Memory B cell (primary cell): Measurements from ENCODE around the gene KANTR.
"Not testable (repeated sequence)": the region's sequence is repeated elsewhere in the genome, so short reads cannot be mapped to it uniquely, and the experiment has no call there.

Experiments
- ATAC-seq: fragments of 150-1000 bp; cut with Tn5 transposase; 2 replicates; pipeline ENCODE4 v1.10.0; 2021; ENCODE audit warnings: low read depth, mild to moderate bottlenecking, moderate library complexity
- DNase-seq, 2 donors: peaks; one replicate each; pipeline ENCODE4 v3.0.0; 2022; ENCODE audit warnings: low spot score in 2 of 2
- H3K27ac Mint-ChIP-seq: one replicate; pipeline ENCODE4 v1.8.0; 2022; ENCODE audit warnings: mild to moderate bottlenecking, moderate library complexity, mixed read lengths
- H3K27me3 Mint-ChIP-seq: one replicate; pipeline ENCODE4 v1.8.0; 2022; ENCODE audit warnings: mixed read lengths
- H3K36me3 Mint-ChIP-seq: one replicate; pipeline ENCODE4 v1.8.0; 2022; ENCODE audit warnings: mild to moderate bottlenecking, mixed read lengths
- H3K4me1 Mint-ChIP-seq: one replicate; pipeline ENCODE4 v1.8.0; 2022; ENCODE audit warnings: mixed read lengths
- H3K4me3 Mint-ChIP-seq: one replicate; pipeline ENCODE4 v1.8.0; 2022; ENCODE audit warnings: mild to moderate bottlenecking, moderate library complexity, mixed read lengths
- H3K9me3 Mint-ChIP-seq: one replicate; pipeline ENCODE4 v1.8.0; 2022; ENCODE audit warnings: mixed read lengths

KANTR gene

GRCh38 chrX:53128097-53128749, 34.3 kb downstream of the KANTR start:
- ATAC-seq (no peak), DNase-seq (no peak)
- Mint-ChIP-seq H3K4me1 (peaks cover 7% of the 10 kb centered on the region), H3K36me3 (peaks cover 14% of the 10 kb centered on the region), H3K4me3 (no peak overlapping the region), H3K27ac (no peak overlapping the region), H3K27me3 (no peaks in the 10 kb centered on the region), H3K9me3 (peaks cover 5% of the 10 kb centered on the region)

DNA sequence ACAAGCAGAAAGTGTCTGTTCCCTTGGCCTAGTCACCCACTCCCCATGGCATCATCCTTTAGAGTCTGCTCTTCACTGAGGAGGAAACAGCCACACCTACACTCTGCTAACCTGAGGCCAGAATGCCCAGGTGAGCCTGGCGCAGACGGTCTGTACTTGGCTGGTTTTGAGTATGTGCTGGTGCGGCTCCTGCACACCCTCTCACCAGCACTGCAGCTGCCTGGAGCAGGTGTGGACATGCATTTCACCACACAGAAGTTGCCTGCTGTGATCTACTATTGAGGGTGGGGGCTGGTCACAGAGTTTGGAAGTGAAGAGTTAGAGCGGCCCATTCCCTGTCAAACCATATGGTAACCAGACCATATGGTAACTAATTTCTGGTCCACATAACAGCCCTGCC, 39.5 kb downstream of the KANTR start:
- Mint-ChIP-seq H3K27me3 (no peaks in the 10 kb centered on the region), H3K4me1 (no peaks in the 10 kb centered on the region), H3K9me3 (no peaks in the 10 kb centered on the region), H3K27ac (no peak overlapping the region), H3K4me3 (no peak overlapping the region), H3K36me3 (peaks cover 10% of the 10 kb centered on the region)
- DNase-seq (no peak), ATAC-seq (no peak)

- ATAC-seq (no peak), DNase-seq (no peak)
- Mint-ChIP-seq H3K27ac (no peak overlapping the region), H3K36me3 (peaks cover 12% of the 10 kb centered on the region), H3K27me3 (no peaks in the 10 kb centered on the region), H3K9me3 (no peaks in the 10 kb centered on the region), H3K4me1 (no peaks in the 10 kb centered on the region), H3K4me3 (no peak overlapping the region)
Observed at GRCh38 chrX:53135581-53135980, 41.6 kb downstream of the KANTR start.

GRCh38 chrX:53153581-53153980, 59.6 kb downstream of the KANTR start:
- H3K4me3 Mint-ChIP-seq = no peak overlapping the region

GRCh38 chrX:53155512-53156206, 61.7 kb downstream of the KANTR start:
- Mint-ChIP-seq H3K4me1 (no peaks in the 10 kb centered on the region), H3K4me3 (no peak overlapping the region), H3K27ac (no peak overlapping the region), H3K27me3 (no peaks in the 10 kb centered on the region), H3K9me3 (no peaks in the 10 kb centered on the region), H3K36me3 (peaks cover 5% of the 10 kb centered on the region)
- DNase-seq (no peak), ATAC-seq (no peak)

More at GRCh38 chrX:53153581-53153980, 59.6 kb downstream of the KANTR start:
- H3K9me3 Mint-ChIP-seq = no peaks in the 10 kb centered on the region
- no peak overlapping the region for H3K27ac Mint-ChIP-seq
- H3K4me1 Mint-ChIP-seq = no peaks in the 10 kb centered on the region
- ATAC-seq (no peak), DNase-seq (no peak)
- no peaks in the 10 kb centered on the region for H3K27me3 Mint-ChIP-seq
- H3K36me3 Mint-ChIP-seq = peaks cover 2% of the 10 kb centered on the region

DNA sequence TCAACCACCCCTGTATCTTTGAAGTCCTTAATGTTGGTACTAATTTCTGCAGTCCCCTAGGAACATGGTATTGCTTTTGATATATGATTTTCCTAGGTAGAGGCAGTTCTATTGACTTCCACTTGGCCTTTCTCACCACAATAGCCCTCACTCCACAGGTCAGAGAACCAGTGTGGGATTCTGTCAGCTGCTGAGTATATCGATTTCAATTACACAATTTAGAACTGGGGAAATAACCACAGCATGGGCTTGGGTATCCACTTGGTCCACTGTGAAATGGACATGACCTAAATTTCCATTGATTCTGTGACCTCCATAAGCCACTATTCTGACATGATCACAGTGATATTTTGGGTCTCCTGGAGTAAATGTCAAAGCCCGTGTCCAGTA, 62.3 kb downstream of the KANTR start:
- no peaks in the 10 kb centered on the region for H3K9me3 Mint-ChIP-seq
- H3K36me3 Mint-ChIP-seq = peaks cover 5% of the 10 kb centered on the region

GRCh38 chrX:53159184-53159583, 65.2 kb downstream of the KANTR start:
- H3K27me3 Mint-ChIP-seq = no peaks in the 10 kb centered on the region
- no peak overlapping the region for H3K4me3 Mint-ChIP-seq
- DNase-seq (no peak), ATAC-seq (no peak)
- no peaks in the 10 kb centered on the region for H3K9me3 Mint-ChIP-seq
- H3K27ac Mint-ChIP-seq = no peak overlapping the region
- peaks cover 3% of the 10 kb centered on the region for H3K36me3 Mint-ChIP-seq
- H3K4me1 Mint-ChIP-seq = no peaks in the 10 kb centered on the region

More for the DNA sequence above, 62.3 kb downstream of the KANTR start:
- Mint-ChIP-seq H3K4me1 (no peaks in the 10 kb centered on the region), H3K27me3 (no peaks in the 10 kb centered on the region), H3K4me3 (no peak overlapping the region), H3K27ac (no peak overlapping the region)
- DNase-seq (no peak), ATAC-seq (no peak)

GRCh38 chrX:53160297-53160983, 66.5 kb downstream of the KANTR start:
- Mint-ChIP-seq H3K36me3 (peaks cover 3% of the 10 kb centered on the region), H3K9me3 (no peaks in the 10 kb centered on the region), H3K27me3 (no peaks in the 10 kb centered on the region), H3K4me1 (no peaks in the 10 kb centered on the region), H3K4me3 (no peak overlapping the region), H3K27ac (no peak overlapping the region)
- ATAC-seq = no peak
- no peak for DNase-seq

DNA sequence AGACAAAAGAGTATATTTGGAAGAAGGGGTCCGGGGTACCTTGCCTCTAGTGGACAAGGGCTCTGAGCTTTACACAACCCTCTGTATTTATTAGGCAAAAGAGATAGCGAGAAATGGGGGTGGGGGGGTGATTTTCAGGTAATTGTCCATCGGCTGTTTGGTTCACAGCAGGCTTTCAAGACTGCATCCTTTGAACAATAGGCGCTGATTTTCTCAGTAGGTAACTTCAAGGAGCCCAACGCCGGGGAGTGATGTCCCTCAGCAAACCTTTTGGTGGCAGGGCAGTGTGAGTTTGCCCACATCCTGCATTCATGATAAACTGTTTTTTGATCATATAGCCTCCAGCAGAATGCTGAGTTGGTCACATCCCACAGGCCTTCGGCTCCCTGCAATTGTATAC, 69.5 kb downstream of the KANTR start:
- no peaks in the 10 kb centered on the region for H3K4me1 Mint-ChIP-seq
- DNase-seq (no peak), ATAC-seq (no peak)
- H3K36me3 Mint-ChIP-seq = peaks cover 9% of the 10 kb centered on the region
- no peak overlapping the region for H3K4me3 Mint-ChIP-seq
- H3K9me3 Mint-ChIP-seq = no peaks in the 10 kb centered on the region
- H3K27me3 Mint-ChIP-seq = no peaks in the 10 kb centered on the region
- no peak overlapping the region for H3K27ac Mint-ChIP-seq

DNA sequence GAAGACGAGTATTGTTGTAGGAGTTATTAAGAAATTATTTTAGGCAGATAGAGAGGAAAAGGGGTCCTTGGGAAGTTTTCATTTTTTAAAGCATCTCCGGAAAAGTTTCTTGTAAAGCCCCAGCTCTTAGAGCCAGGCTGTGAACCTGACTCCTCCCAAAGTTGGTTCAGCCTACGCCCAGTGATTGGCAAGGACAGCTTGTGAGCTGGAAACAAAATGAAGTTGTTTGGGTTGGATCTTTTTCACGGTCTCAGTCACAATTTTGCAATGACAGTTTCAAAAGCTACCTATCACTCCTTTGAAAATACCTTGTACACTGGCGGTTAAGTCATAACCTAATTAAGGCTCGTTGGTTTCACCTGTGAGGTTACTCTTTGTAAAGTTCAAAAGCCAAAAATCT, 70.6 kb downstream of the KANTR start:
- not testable (repeated sequence) for H3K4me1 Mint-ChIP-seq, H3K36me3 Mint-ChIP-seq, DNase-seq, H3K4me3 Mint-ChIP-seq, ATAC-seq, H3K27ac Mint-ChIP-seq, H3K27me3 Mint-ChIP-seq, H3K9me3 Mint-ChIP-seq

GRCh38 chrX:53166103-53166502, 72.2 kb downstream of the KANTR start:
- Mint-ChIP-seq H3K4me3 (no peak overlapping the region), H3K36me3 (peaks cover 6% of the 10 kb centered on the region), H3K4me1 (no peaks in the 10 kb centered on the region), H3K27ac (no peak overlapping the region), H3K27me3 (no peaks in the 10 kb centered on the region), H3K9me3 (no peaks in the 10 kb centered on the region)
- no peak for DNase-seq
- ATAC-seq = no peak

- Mint-ChIP-seq H3K4me1 (no peaks in the 10 kb centered on the region), H3K27me3 (no peaks in the 10 kb centered on the region), H3K36me3 (peaks cover 11% of the 10 kb centered on the region), H3K27ac (no peak overlapping the region), H3K9me3 (peaks cover 4% of the 10 kb centered on the region), H3K4me3 (no peak overlapping the region)
- DNase-seq (no peak), ATAC-seq (no peak)
Observed at GRCh38 chrX:53171356-53171755, 77.4 kb downstream of the KANTR start.
